Measurements from ENCODE around the gene GSN. TPM values are rescaled to one million over a fixed set of nuclear protein-coding genes. Genes with fewer than 3 reads are reported as not detected.

Gene GSN
- total RNA-seq, 1 experiment from 2014 or later: 278 TPM

- CTCF ChIA-PET: no interaction called here
- Histone ChIP-seq H3K36me3 (ENCODE audit: control insufficient read depth, insufficient read depth, low read length) (no peaks in the 10 kb centered on the region), H3K27ac (ENCODE audit: low read length) (peak overlapping the region; percentile 99), H3K27me3 (ENCODE audit: control insufficient read depth, insufficient read depth, low read length) (no peaks in the 10 kb centered on the region), H3K4me1 (ENCODE audit: control insufficient read depth, insufficient read depth, low read length) (peaks cover 70% of the 10 kb centered on the region), H3K4me3 (ENCODE audit: low read depth in 2 of 2, low read length in 2 of 2) (no peak overlapping the region), H3K9me3 (ENCODE audit: control insufficient read depth, insufficient read depth, low read depth, low read length) (no peaks in the 10 kb centered on the region)
- TF ChIP-seq, protein P1, sequence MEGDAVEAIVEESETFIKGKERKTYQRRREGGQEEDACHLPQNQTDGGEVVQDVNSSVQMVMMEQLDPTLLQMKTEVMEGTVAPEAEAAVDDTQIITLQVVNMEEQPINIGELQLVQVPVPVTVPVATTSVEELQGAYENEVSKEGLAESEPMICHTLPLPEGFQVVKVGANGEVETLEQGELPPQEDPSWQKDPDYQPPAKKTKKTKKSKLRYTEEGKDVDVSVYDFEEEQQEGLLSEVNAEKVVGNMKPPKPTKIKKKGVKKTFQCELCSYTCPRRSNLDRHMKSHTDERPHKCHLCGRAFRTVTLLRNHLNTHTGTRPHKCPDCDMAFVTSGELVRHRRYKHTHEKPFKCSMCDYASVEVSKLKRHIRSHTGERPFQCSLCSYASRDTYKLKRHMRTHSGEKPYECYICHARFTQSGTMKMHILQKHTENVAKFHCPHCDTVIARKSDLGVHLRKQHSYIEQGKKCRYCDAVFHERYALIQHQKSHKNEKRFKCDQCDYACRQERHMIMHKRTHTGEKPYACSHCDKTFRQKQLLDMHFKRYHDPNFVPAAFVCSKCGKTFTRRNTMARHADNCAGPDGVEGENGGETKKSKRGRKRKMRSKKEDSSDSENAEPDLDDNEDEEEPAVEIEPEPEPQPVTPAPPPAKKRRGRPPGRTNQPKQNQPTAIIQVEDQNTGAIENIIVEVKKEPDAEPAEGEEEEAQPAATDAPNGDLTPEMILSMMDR (IDR thresholded peaks at IDR 0.05): no peak
- TF ChIP-seq SIN3A (IDR thresholded peaks at IDR 0.05; ENCODE audit: borderline replicate concordance, insufficient read depth, low read depth, low read length): no peak
- TF ChIP-seq, protein P2, sequence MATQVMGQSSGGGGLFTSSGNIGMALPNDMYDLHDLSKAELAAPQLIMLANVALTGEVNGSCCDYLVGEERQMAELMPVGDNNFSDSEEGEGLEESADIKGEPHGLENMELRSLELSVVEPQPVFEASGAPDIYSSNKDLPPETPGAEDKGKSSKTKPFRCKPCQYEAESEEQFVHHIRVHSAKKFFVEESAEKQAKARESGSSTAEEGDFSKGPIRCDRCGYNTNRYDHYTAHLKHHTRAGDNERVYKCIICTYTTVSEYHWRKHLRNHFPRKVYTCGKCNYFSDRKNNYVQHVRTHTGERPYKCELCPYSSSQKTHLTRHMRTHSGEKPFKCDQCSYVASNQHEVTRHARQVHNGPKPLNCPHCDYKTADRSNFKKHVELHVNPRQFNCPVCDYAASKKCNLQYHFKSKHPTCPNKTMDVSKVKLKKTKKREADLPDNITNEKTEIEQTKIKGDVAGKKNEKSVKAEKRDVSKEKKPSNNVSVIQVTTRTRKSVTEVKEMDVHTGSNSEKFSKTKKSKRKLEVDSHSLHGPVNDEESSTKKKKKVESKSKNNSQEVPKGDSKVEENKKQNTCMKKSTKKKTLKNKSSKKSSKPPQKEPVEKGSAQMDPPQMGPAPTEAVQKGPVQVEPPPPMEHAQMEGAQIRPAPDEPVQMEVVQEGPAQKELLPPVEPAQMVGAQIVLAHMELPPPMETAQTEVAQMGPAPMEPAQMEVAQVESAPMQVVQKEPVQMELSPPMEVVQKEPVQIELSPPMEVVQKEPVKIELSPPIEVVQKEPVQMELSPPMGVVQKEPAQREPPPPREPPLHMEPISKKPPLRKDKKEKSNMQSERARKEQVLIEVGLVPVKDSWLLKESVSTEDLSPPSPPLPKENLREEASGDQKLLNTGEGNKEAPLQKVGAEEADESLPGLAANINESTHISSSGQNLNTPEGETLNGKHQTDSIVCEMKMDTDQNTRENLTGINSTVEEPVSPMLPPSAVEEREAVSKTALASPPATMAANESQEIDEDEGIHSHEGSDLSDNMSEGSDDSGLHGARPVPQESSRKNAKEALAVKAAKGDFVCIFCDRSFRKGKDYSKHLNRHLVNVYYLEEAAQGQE (IDR thresholded peaks at IDR 0.05; ENCODE audit: insufficient read depth in 1 of 2, low read depth in 2 of 2, low read length in 1 of 2): no peak
- no peak for TF ChIP-seq TCF7L2 (IDR thresholded peaks at IDR 0.05; ENCODE audit: low read depth, low read length)
- no peak for TF ChIP-seq POLR2AphosphoS5 (IDR thresholded peaks at IDR 0.05; ENCODE audit: low read depth, low read length)
- POLR2A ChIA-PET: no interaction called here
- ATAC-seq (no peak), DNase-seq (ENCODE audit: low read depth, low spot score) (no peak)
- intact Hi-C loops (cut with micrococcal nuclease; ENCODE audit: unreplicated experiment): no loop called here
- no TSS peak for BruUV-seq (replicated peaks)
- in situ Hi-C loops (cut with HindIII; ENCODE audit: low pct_unique_long_range_greater_than_20kb, low sequenced_read_pairs): no loop called here
Measured at GRCh38 chr9:121288673-121289025, 20.7 kb downstream of the GSN start.

- H3K36me3 ChIP-seq (ENCODE audit: control insufficient read depth, insufficient read depth, low read length): no peaks in the 10 kb centered on the region
- no peak for ATAC-seq
- no TSS peak for BruUV-seq (replicated peaks)
- ChIA-PET CTCF (no interaction called here), POLR2A (no interaction called here)
- H3K4me1 ChIP-seq (ENCODE audit: control insufficient read depth, insufficient read depth, low read length): peaks cover 64% of the 10 kb centered on the region
- TF ChIP-seq TCF7L2 (IDR thresholded peaks at IDR 0.05; ENCODE audit: low read depth, low read length): no peak
- TF ChIP-seq, protein P1 (IDR thresholded peaks at IDR 0.05): no peak
- no peak for TF ChIP-seq SIN3A (IDR thresholded peaks at IDR 0.05; ENCODE audit: borderline replicate concordance, insufficient read depth, low read depth, low read length)
- TF ChIP-seq POLR2AphosphoS5 (IDR thresholded peaks at IDR 0.05; ENCODE audit: low read depth, low read length): no peak
- TF ChIP-seq, protein P2 (IDR thresholded peaks at IDR 0.05; ENCODE audit: insufficient read depth in 1 of 2, low read depth in 2 of 2, low read length in 1 of 2): no peak
- intact Hi-C loops (cut with micrococcal nuclease; ENCODE audit: unreplicated experiment) (no loop called here), in situ Hi-C loops (cut with HindIII; ENCODE audit: low pct_unique_long_range_greater_than_20kb, low sequenced_read_pairs) (no loop called here)
- H3K4me3 ChIP-seq (ENCODE audit: low read depth in 2 of 2, low read length in 2 of 2): no peak overlapping the region
- H3K27ac ChIP-seq (ENCODE audit: low read length): peak overlapping the region; percentile 99
- H3K9me3 ChIP-seq (ENCODE audit: control insufficient read depth, insufficient read depth, low read depth, low read length): no peaks in the 10 kb centered on the region
- no peak for DNase-seq (ENCODE audit: low read depth, low spot score)
- no peaks in the 10 kb centered on the region for H3K27me3 ChIP-seq (ENCODE audit: control insufficient read depth, insufficient read depth, low read length)
Measured at GRCh38 chr9:121289026-121289771, 21.2 kb downstream of the GSN start.
